Loucy (cell line): ENCODE data around the gene TNFAIP8.

Source experiments
- H2AFZ ChIP-seq: fragments of 200-600 bp; sonication (generic); 2 replicates; pipeline ENCODE4 v1.6.0; 2016; ENCODE audit warnings: antibody characterized with exemption, mild to moderate bottlenecking, low read length, moderate library complexity
- H3F3A ChIP-seq: fragments of 200-600 bp; 2 replicates; pipeline ENCODE4 v1.6.0; 2016; ENCODE audit warnings: antibody characterized with exemption, low read depth, mild to moderate bottlenecking
- H3K27me3 ChIP-seq: fragments of 200-600 bp; sonication (generic); 2 replicates; pipeline ENCODE4 v1.6.1; 2014; ENCODE audit warnings: low read length, mild to moderate bottlenecking; ENCODE audit not compliant: insufficient read depth, poor library complexity, severe bottlenecking
- H3K36me3 ChIP-seq: fragments of 200-600 bp; sonication (generic); 2 replicates; pipeline ENCODE4 v1.6.1; 2016; ENCODE audit warnings: low read length; ENCODE audit not compliant: insufficient read depth
- H3K4me1 ChIP-seq: fragments of 200-600 bp; sonication (generic); 2 replicates; pipeline ENCODE4 v1.5.1; 2014; ENCODE audit warnings: low read length, mild to moderate bottlenecking; ENCODE audit not compliant: insufficient read depth, poor library complexity, severe bottlenecking
- H3K4me2 ChIP-seq: fragments of 200-600 bp; sonication (generic); 2 replicates; pipeline ENCODE4 v1.6.0; 2014; ENCODE audit warnings: antibody characterized with exemption, low read length, low read depth, mild to moderate bottlenecking; ENCODE audit not compliant: poor library complexity, severe bottlenecking
- H3K4me3 ChIP-seq: fragments of 200-600 bp; sonication (generic); 2 replicates; pipeline ENCODE4 v1.5.1; 2014; ENCODE audit warnings: low read length, mild to moderate bottlenecking, mixed read lengths; ENCODE audit not compliant: poor library complexity, severe bottlenecking
- H3K79me2 ChIP-seq: fragments of 200-600 bp; sonication (generic); 2 replicates; pipeline ENCODE4 v1.6.1; 2014; ENCODE audit warnings: low read length; ENCODE audit not compliant: insufficient read depth
- H3K9ac ChIP-seq: fragments of 200-600 bp; sonication (generic); 2 replicates; pipeline ENCODE4 v1.6.0; 2014; ENCODE audit warnings: mild to moderate bottlenecking, low read depth, low read length, moderate library complexity; ENCODE audit not compliant: poor library complexity, severe bottlenecking
- H3K9me2 ChIP-seq: fragments of 200-600 bp; sonication (generic); replicated peaks from 2 replicates; pipeline ENCODE4 v1.6.1; 2016; ENCODE audit warnings: low read depth, low read length, mixed read lengths
- H3K9me3 ChIP-seq: fragments of 200-600 bp; sonication (generic); 2 replicates; pipeline ENCODE4 v1.6.1; 2014; ENCODE audit warnings: mild to moderate bottlenecking, antibody characterized with exemption, low read length, low read depth; ENCODE audit not compliant: insufficient read depth
- H4K20me1 ChIP-seq: fragments of 200-600 bp; sonication (generic); 2 replicates; pipeline ENCODE4 v1.6.0; 2014; ENCODE audit warnings: antibody characterized with exemption, low read length, mild to moderate bottlenecking; ENCODE audit not compliant: insufficient read depth, poor library complexity, severe bottlenecking
- EZH2phosphoT487 ChIP-seq: fragments of 200-600 bp; IDR thresholded peaks from 2 replicates; pipeline ENCODE4 v1.6.1; 2018; ENCODE audit warnings: antibody characterized with exemption, mild to moderate bottlenecking, moderate library complexity, borderline replicate concordance
- TF ChIP-seq, protein P1 (sequence below): fragments of 200-600 bp; sonication (generic); conservative IDR thresholded peaks from 2 replicates; pipeline ENCODE4 v1.5.1; 2014; ENCODE audit warnings: mild to moderate bottlenecking, antibody characterized with exemption, low read length

TNFAIP8 gene

DNA sequence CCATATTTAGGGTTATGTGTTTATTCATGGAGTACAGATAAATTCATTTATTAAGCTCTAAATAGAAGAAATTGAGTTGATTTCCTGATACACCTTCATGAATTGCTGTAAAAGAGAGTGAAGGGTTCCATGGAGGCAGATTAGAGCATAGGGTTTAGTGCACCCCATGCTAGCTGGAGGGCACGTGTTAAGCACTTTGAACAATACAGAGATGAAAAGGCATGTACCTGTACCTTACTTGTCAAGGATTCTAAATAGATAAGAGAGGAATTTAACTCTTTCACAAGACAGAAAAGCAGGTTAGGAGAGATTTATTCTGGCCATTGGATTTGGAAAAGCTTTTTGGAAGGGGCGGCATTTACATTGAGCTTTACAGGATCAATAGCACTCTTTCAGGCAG lies 23.3 kb downstream of the TNFAIP8 start:
- no peaks in the 10 kb centered on the region for H3K9me2 ChIP-seq
- H2AFZ ChIP-seq: no peak overlapping the region
- H4K20me1 ChIP-seq: no peaks in the 10 kb centered on the region
- TF ChIP-seq, protein P1, sequence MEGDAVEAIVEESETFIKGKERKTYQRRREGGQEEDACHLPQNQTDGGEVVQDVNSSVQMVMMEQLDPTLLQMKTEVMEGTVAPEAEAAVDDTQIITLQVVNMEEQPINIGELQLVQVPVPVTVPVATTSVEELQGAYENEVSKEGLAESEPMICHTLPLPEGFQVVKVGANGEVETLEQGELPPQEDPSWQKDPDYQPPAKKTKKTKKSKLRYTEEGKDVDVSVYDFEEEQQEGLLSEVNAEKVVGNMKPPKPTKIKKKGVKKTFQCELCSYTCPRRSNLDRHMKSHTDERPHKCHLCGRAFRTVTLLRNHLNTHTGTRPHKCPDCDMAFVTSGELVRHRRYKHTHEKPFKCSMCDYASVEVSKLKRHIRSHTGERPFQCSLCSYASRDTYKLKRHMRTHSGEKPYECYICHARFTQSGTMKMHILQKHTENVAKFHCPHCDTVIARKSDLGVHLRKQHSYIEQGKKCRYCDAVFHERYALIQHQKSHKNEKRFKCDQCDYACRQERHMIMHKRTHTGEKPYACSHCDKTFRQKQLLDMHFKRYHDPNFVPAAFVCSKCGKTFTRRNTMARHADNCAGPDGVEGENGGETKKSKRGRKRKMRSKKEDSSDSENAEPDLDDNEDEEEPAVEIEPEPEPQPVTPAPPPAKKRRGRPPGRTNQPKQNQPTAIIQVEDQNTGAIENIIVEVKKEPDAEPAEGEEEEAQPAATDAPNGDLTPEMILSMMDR: no peak
- TF ChIP-seq EZH2phosphoT487: no peak
- H3K4me2 ChIP-seq: no peak overlapping the region
- peaks cover 2% of the 10 kb centered on the region for H3K4me1 ChIP-seq
- H3K4me3 ChIP-seq: no peak overlapping the region
- H3K9me3 ChIP-seq: no peaks in the 10 kb centered on the region
- H3K79me2 ChIP-seq: peaks cover 36% of the 10 kb centered on the region; the same call in 1 of the 2 replicates
- no peaks in the 10 kb centered on the region for H3K36me3 ChIP-seq
- no peak overlapping the region for H3K9ac ChIP-seq
- no peaks in the 10 kb centered on the region for H3F3A ChIP-seq
- no peaks in the 10 kb centered on the region for H3K27me3 ChIP-seq

GRCh38 chr5:119379942-119380547 lies 24.2 kb downstream of the TNFAIP8 start:
- H3K36me3 ChIP-seq: no peaks in the 10 kb centered on the region
- H3K27me3 ChIP-seq: no peaks in the 10 kb centered on the region
- no peak overlapping the region for H2AFZ ChIP-seq
- H3K4me2 ChIP-seq: no peak overlapping the region
- no peak overlapping the region for H3K4me3 ChIP-seq
- no peaks in the 10 kb centered on the region for H3K9me3 ChIP-seq
- no peak overlapping the region for H3K9ac ChIP-seq
- H3K9me2 ChIP-seq: no peaks in the 10 kb centered on the region
- no peaks in the 10 kb centered on the region for H3F3A ChIP-seq
- TF ChIP-seq, protein P1: no peak
- no peak for TF ChIP-seq EZH2phosphoT487
- peaks cover 11% of the 10 kb centered on the region for H3K4me1 ChIP-seq
- H4K20me1 ChIP-seq: no peaks in the 10 kb centered on the region
- H3K79me2 ChIP-seq: peaks cover 38% of the 10 kb centered on the region; the same call in 1 of the 2 replicates

DNA sequence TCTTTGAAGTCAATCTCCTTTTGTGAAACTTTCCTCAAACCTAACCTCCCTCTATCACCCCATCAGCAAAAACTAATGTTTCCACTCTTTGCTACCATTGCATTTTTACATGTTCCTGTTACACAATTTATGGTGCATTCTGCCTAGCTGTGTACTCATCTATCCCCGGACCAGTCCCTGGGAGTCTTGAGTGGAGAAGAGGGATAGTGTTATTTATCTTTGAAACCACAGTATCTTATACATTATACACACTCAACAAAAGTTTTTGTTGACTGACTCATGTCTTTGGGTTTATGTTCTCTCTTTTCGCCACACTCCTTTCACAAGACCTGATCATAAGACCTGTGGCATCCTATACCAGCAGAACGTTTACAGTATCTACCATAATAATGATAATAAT lies 26.4 kb downstream of the TNFAIP8 start:
- H2AFZ ChIP-seq: no peak overlapping the region
- H3K9ac ChIP-seq: no peak overlapping the region
- H3K36me3 ChIP-seq: no peaks in the 10 kb centered on the region
- H3F3A ChIP-seq: no peaks in the 10 kb centered on the region
- peaks cover 17% of the 10 kb centered on the region for H3K4me1 ChIP-seq
- H3K79me2 ChIP-seq: peaks cover 50% of the 10 kb centered on the region
- no peak for TF ChIP-seq EZH2phosphoT487
- TF ChIP-seq, protein P1: no peak
- H3K27me3 ChIP-seq: no peaks in the 10 kb centered on the region
- H3K4me3 ChIP-seq: no peak overlapping the region
- H4K20me1 ChIP-seq: no peaks in the 10 kb centered on the region
- H3K9me2 ChIP-seq: no peaks in the 10 kb centered on the region
- H3K4me2 ChIP-seq: no peak overlapping the region
- no peaks in the 10 kb centered on the region for H3K9me3 ChIP-seq
